GM20000 (cell line): Measurements from ENCODE around the gene PKM.
"Not testable (repeated sequence)": the region's sequence is repeated elsewhere in the genome, so short reads cannot be mapped to it uniquely, and the experiment has no call there.

ENCODE experiments used
- DNase-seq: peaks from one replicate; pipeline ENCODE4 v3.0.0; 2012; ENCODE audit warnings: low spot score
- TF ChIP-seq, protein P1 (sequence below): IDR thresholded peaks from 2 replicates; pipeline ENCODE4 v1.5.1; 2012; ENCODE audit warnings: mild to moderate bottlenecking, control low read depth; ENCODE audit errors: extremely low read depth, missing control alignments

PKM gene

DNA sequence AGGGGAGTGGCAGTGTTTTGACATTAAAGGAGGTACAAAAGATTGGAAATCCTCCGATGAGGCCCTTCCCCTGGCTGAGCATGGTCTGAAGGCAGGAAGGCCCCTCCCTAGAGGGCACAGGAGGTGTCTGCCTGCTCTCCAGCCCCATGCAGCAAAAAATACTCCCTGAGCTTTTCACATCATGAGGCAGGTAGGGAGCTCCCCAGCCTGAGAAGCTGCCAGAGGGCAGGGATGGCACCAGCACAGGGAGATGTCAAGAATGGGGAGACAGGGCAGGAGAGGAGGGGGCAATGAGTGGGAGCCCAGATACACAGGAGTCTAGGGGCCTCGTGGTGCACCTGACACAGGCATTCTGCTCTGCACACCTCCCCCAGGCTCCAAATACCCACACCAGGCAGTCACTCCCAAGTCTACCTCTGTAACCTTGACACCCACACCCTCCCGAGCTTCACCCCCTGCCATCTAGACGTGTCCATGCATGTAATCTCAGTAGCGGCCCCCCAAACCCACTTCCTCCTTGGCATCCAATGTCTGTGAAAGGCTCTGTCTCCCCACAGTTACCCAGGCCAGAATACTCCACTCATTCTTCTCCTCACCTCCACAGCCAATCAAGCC lies 56.3 kb downstream of the PKM start:
- TF ChIP-seq, protein P1, sequence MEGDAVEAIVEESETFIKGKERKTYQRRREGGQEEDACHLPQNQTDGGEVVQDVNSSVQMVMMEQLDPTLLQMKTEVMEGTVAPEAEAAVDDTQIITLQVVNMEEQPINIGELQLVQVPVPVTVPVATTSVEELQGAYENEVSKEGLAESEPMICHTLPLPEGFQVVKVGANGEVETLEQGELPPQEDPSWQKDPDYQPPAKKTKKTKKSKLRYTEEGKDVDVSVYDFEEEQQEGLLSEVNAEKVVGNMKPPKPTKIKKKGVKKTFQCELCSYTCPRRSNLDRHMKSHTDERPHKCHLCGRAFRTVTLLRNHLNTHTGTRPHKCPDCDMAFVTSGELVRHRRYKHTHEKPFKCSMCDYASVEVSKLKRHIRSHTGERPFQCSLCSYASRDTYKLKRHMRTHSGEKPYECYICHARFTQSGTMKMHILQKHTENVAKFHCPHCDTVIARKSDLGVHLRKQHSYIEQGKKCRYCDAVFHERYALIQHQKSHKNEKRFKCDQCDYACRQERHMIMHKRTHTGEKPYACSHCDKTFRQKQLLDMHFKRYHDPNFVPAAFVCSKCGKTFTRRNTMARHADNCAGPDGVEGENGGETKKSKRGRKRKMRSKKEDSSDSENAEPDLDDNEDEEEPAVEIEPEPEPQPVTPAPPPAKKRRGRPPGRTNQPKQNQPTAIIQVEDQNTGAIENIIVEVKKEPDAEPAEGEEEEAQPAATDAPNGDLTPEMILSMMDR = no peak
- no peak for DNase-seq

DNA sequence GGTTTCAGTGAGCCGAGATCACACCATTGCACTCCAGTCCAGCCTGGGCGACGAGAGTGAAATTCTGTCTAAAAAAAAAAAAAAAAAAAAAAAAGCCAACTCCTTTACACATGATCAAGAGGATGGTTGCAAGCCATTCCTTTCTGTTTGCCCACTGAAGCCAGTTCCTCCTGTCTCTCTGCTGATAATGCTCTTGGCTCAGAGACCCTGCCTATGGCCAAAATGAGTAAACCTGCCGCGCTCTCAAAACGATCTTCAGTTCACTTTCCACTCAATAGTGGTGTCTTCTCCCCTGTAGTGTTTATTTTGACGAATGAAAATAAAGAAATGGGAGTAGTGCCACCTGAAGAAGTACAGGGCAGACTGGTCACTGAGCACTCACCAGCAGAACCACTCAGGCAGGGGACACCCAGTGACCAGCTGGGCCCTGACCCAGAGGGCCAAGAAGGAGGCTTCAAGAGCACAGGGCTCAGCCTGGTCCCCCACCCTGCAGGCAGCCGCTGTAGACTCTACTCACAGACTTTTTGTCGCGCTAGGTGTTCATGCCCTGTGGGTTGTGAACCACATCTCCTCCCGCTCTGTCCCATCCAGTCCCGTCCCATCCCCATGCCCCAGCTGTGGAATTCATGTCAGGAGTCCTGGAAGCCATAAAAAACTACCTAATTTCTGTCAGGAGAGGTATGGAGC lies 57.0 kb downstream of the PKM start:
- TF ChIP-seq, protein P1 = no peak
- DNase-seq = no peak

DNA sequence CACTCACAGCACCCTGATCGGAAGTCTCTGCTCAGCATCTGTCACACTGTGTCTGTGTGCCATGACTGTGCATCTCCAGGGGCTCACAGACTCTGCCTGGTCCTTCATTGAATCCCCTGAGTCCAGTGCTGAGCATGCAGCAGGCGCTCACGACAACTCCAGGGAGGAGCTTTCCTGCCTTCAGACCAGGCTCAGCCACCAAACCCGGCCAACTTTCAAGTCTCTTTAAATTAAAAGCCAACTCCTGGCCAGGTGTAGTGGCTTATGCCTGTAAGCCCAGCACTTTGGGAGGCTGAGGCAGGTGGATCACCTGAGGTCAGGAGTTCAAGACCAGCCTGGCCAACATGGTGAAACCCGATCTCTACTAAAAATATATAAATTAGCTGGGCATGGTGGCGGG lies 57.6 kb downstream of the PKM start:
- DNase-seq = no peak
- TF ChIP-seq, protein P1 = no peak

DNA sequence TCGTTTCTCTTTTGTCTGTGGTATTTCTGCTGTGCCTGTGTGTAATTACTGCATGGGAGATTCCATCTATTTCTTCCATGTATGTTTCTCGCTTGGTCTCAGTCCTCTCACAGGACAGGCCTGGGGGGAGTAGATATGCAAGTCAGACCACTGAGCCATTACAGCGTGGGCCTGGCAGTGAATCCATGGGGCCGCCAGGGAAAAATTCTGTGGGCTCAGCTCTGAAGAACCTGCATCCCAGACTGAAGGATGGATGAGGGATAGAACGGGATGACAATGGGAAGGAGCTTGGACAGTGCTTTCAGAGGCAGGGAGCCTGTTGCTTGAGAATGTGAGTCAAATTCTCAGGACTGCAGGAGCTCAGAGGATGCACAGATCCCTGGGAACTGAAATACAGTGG lies 58.2 kb downstream of the PKM start:
- TF ChIP-seq, protein P1 = no peak
- DNase-seq = no peak

DNA sequence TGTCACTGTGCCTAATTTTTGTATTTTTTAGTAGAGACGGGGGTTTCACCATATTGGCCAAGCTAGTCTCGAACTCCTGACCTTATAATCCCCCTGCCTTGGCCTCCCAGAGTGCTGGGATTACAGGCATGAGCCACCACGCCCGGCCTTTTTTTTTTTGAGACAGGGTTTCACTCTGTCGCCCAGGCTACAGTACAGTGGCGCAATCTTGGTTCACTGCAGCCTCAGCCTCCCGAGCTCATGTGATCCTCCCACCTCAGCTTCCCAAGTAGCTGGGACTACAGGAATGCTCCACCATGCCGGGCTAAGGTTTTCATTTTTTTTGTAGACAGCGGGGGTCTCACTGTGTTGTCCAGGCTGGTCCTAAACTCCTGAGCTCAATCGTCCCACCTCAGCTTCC lies 59.0 kb downstream of the PKM start:
- DNase-seq = not testable (repeated sequence)

DNA sequence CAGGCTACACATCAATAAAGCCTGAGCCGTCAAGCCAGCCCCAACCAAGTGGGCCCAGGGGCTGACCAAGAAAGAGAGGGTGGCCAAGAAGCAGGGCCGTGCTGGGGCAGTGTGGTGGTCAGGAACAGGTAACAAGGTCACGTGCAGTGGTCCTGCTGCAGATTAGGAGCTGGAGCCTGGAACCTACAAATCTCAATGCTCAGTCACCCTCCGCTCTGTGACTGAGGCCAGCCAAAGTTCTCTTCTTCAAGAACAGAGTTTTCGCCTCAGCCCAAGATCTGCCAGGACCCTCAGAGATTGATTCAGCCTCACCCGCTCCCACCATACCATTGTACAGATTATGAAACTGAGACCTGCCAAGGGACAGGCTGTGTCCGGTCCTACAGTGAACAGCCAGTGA lies 60.3 kb downstream of the PKM start:
- DNase-seq = no peak
- TF ChIP-seq, protein P1 = no peak

DNA sequence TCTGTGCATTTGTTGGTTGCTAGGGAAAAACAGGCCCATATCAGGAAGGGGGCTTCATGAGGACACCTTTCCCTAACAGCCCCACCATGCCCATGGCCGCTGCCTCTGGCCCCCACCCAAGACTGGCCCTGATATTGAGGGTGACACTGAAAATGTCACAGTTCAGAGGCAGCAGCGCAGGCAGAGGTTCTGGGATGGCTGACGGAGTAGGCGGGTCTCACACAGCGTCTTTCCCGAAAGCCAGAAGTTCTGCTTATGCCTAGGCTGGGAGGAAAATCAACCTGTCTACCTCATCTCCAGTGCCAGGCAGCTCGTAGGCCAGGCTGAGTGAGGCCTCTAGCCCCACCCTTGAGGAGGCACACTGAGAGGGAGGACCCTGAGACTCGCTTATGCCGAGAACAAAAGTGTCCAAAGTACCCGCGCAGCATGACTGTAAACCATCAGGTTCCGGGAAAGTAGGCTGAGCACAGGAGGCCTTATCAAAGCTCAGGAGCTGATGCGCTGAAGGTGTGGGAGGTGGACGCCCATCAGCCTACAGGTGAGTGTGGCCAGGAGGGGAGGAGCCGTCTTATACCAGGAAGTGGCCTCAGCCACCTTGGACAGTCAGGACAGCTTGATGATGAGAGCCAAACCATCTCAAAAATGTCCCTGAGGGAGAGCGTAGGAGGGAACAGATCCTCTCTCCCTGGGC lies 60.9 kb downstream of the PKM start:
- TF ChIP-seq, protein P1 = no peak
- DNase-seq = no peak
